Erythroblast (primary cell): Measurements from ENCODE around the gene CNKSR2.
"Not testable (repeated sequence)": the region's sequence is repeated elsewhere in the genome, so short reads cannot be mapped to it uniquely, and the experiment has no call there.

Experiments used
- DNase-seq, 2 experiments: peaks; one replicate each; lab custom pipeline; 2025; lab: John Stamatoyannopoulos, UW
- GATA1 ChIP-seq: IDR thresholded peaks from 2 replicates; pipeline ENCODE4 v1.6.1; 2011; ENCODE audit warnings: low read depth, mild to moderate bottlenecking, control low read depth, low read length, moderate library complexity
- POLR2A ChIP-seq: IDR thresholded peaks from 2 replicates; pipeline ENCODE4 v1.6.1; 2011; ENCODE audit warnings: mild to moderate bottlenecking, low read length

The CNKSR2 gene

GRCh38 chrX:21400408-21401121 is 26.3 kb downstream of the CNKSR2 start:
- no peak for DNase-seq
- TF ChIP-seq GATA1 = no peak
- no peak for TF ChIP-seq POLR2A

- TF ChIP-seq GATA1 (no peak), POLR2A (no peak)
- DNase-seq = no peak
Measured at GRCh38 chrX:21408307-21408706, 34.1 kb downstream of the CNKSR2 start.

GRCh38 chrX:21408788-21409187 is 34.6 kb downstream of the CNKSR2 start:
- TF ChIP-seq GATA1 (no peak), POLR2A (no peak)
- no peak for DNase-seq

GRCh38 chrX:21412029-21412428 is 37.8 kb downstream of the CNKSR2 start:
- TF ChIP-seq POLR2A = no peak
- no peak for TF ChIP-seq GATA1
- no peak for DNase-seq

GRCh38 chrX:21412883-21413282 is 38.7 kb downstream of the CNKSR2 start:
- TF ChIP-seq GATA1 (no peak), POLR2A (no peak)
- DNase-seq = no peak

- TF ChIP-seq POLR2A = no peak
- TF ChIP-seq GATA1 = no peak
- no peak for DNase-seq
Measured at GRCh38 chrX:21427086-21427485, 52.9 kb downstream of the CNKSR2 start.

GRCh38 chrX:21437036-21437435 is 62.8 kb downstream of the CNKSR2 start:
- TF ChIP-seq GATA1 (no peak), POLR2A (no peak)
- no peak for DNase-seq

GRCh38 chrX:21438792-21439191 is 64.6 kb downstream of the CNKSR2 start:
- DNase-seq = no peak

GRCh38 chrX:21440911-21441310 is 66.7 kb downstream of the CNKSR2 start:
- TF ChIP-seq GATA1 (no peak), POLR2A (no peak)
- no peak for DNase-seq

More at GRCh38 chrX:21438792-21439191, 64.6 kb downstream of the CNKSR2 start:
- TF ChIP-seq GATA1 = no peak
- TF ChIP-seq POLR2A = no peak

GRCh38 chrX:21457718-21458117 is 83.5 kb downstream of the CNKSR2 start:
- DNase-seq = no peak
- TF ChIP-seq GATA1 = no peak

GRCh38 chrX:21469071-21469470 is 94.9 kb downstream of the CNKSR2 start:
- no peak for TF ChIP-seq POLR2A
- TF ChIP-seq GATA1 = no peak
- DNase-seq = no peak

GRCh38 chrX:21476909-21477308 is 102.7 kb downstream of the CNKSR2 start:
- TF ChIP-seq GATA1 (no peak), POLR2A (no peak)
- no peak for DNase-seq

GRCh38 chrX:21479695-21480270 is 105.6 kb downstream of the CNKSR2 start:
- DNase-seq = peak; percentile 24 to 43

GRCh38 chrX:21481761-21482160 is 107.5 kb downstream of the CNKSR2 start:
- no peak for DNase-seq
- no peak for TF ChIP-seq GATA1

More at GRCh38 chrX:21479695-21480270, 105.6 kb downstream of the CNKSR2 start:
- TF ChIP-seq GATA1 = no peak
- TF ChIP-seq POLR2A = no peak

- DNase-seq = not testable (repeated sequence)
Measured at GRCh38 chrX:21484051-21484450, 109.8 kb downstream of the CNKSR2 start.
